Calu3 (cell line): Measurements from ENCODE around the gene ASMTL. TPM values are rescaled to one million over a fixed set of nuclear protein-coding genes. Genes with fewer than 3 reads are reported as not detected.

ENCODE experiments used
- BruUV-seq: library from RNA; stranded (reverse); fragments of 400-500 nt; replicated peaks from 2 replicates; lab custom pipeline; 2021; lab: Mats Ljungman, UMichigan
- CTCF ChIA-PET: fragments of 300-600 bp; sonication (Branson Sonifier 250); formaldehyde crosslinking; loops from one replicate; lab custom pipeline; 2022; ENCODE audit warnings: antibody characterized with exemption; lab: Charles Lee
- DNase-seq: peaks from one replicate; pipeline ENCODE4 v3.0.0; 2022
- H3K27ac Mint-ChIP-seq: one replicate; pipeline ENCODE4 v1.8.0; 2022; ENCODE audit warnings: mixed read lengths; ENCODE audit not compliant: unreplicated experiment
- H3K27me3 Mint-ChIP-seq: one replicate; pipeline ENCODE4 v1.8.0; 2022; ENCODE audit warnings: mixed read lengths; ENCODE audit not compliant: unreplicated experiment
- H3K36me3 Mint-ChIP-seq: one replicate; pipeline ENCODE4 v1.8.0; 2022; ENCODE audit warnings: mild to moderate bottlenecking, moderate library complexity, mixed read lengths; ENCODE audit not compliant: insufficient read depth, unreplicated experiment
- H3K4me1 Mint-ChIP-seq: one replicate; pipeline ENCODE4 v1.8.0; 2022; ENCODE audit warnings: mild to moderate bottlenecking, low read depth, mixed read lengths; ENCODE audit not compliant: unreplicated experiment
- H3K4me3 Mint-ChIP-seq: one replicate; pipeline ENCODE4 v1.8.0; 2022; ENCODE audit warnings: mild to moderate bottlenecking, low read depth, moderate library complexity, mixed read lengths; ENCODE audit not compliant: unreplicated experiment
- H3K9me3 Mint-ChIP-seq: one replicate; pipeline ENCODE4 v1.8.0; 2022; ENCODE audit warnings: low read depth, mixed read lengths; ENCODE audit not compliant: unreplicated experiment
- intact Hi-C: fragments of 100-400 bp; cut with micrococcal nuclease; formaldehyde crosslinking; loops from one replicate; pipeline ENCODE4 v1.10.0; 2022; ENCODE audit not compliant: unreplicated experiment
- total RNA-seq: library from RNA; stranded (reverse); gene quantifications from 2 replicates; pipeline ENCODE4 v1.2.3, GENCODE V29; 2022
- TF ChIP-seq, protein P1 (sequence below): fragments of 200-600 bp; IDR thresholded peaks from one replicate; pipeline ENCODE4 v1.8.0; 2022; ENCODE audit warnings: antibody characterized with exemption; ENCODE audit not compliant: unreplicated experiment

The ASMTL gene
- total RNA-seq, 1 experiment from 2014 or later = 14.4 TPM

DNA sequence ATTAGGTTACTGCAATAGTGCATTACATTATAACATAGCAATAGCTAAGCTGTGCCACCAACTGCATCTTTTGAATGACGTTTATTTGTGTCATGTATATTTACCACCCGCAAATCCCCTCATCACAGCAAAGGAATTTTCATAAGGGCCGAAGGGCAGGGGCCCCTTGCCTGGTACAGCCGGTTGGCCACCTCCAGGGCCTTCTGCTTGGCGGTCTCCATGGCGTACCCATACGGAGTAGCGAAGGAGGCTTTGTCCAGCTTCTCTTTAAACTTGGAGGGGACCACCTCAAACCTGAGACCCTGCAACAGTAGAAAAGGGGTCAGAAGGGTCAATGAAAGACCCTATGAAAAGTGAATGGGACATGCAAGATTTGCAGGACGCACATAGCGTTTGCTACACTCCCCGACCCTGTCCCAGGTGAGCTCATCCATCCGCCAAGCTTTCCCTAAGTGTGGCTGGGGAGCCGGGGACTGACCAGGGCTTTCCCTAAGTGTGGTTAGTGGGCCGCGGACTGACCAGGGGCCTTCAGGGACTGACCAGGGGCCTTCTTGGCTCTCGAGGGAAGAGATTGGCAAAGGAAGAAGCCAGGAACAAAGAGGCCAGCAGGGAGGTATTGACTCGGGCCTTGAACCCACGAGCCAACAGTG, 10.6 kb downstream of the ASMTL start:
- BruUV-seq = no TSS peak
- intact Hi-C loops = no loop called here
- Mint-ChIP-seq H3K4me3 (no peak overlapping the region), H3K9me3 (peaks cover 5% of the 10 kb centered on the region), H3K4me1 (no peaks in the 10 kb centered on the region), H3K27ac (no peak overlapping the region), H3K36me3 (peaks cover 16% of the 10 kb centered on the region), H3K27me3 (no peaks in the 10 kb centered on the region)
- no peak for DNase-seq
- CTCF ChIA-PET = no interaction called here
- TF ChIP-seq, protein P1, sequence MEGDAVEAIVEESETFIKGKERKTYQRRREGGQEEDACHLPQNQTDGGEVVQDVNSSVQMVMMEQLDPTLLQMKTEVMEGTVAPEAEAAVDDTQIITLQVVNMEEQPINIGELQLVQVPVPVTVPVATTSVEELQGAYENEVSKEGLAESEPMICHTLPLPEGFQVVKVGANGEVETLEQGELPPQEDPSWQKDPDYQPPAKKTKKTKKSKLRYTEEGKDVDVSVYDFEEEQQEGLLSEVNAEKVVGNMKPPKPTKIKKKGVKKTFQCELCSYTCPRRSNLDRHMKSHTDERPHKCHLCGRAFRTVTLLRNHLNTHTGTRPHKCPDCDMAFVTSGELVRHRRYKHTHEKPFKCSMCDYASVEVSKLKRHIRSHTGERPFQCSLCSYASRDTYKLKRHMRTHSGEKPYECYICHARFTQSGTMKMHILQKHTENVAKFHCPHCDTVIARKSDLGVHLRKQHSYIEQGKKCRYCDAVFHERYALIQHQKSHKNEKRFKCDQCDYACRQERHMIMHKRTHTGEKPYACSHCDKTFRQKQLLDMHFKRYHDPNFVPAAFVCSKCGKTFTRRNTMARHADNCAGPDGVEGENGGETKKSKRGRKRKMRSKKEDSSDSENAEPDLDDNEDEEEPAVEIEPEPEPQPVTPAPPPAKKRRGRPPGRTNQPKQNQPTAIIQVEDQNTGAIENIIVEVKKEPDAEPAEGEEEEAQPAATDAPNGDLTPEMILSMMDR = no peak

DNA sequence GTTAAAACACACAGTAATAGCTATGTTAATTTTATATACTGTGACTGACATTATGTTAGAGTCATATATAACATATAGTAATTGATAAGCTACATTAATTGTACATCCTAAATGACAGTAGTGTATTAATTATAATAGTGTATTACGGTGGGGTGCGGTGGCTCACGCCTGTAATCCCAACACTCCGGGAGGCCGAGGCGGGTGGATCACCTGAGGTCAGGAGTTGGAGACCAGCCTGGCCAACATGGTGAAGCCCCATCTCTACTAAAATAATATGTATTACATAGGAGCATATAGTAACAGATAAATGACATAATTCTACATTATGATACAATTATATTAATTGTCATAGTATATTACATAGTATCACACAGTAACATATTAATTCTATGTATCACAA, 12.2 kb downstream of the ASMTL start:
- CTCF ChIA-PET = no interaction called here
- H3K27me3 Mint-ChIP-seq = no peaks in the 10 kb centered on the region
- intact Hi-C loops = no loop called here
- no TSS peak for BruUV-seq
- no peak for DNase-seq
- TF ChIP-seq, protein P1 = no peak
- no peaks in the 10 kb centered on the region for H3K4me1 Mint-ChIP-seq
- peaks cover 5% of the 10 kb centered on the region for H3K9me3 Mint-ChIP-seq
- H3K27ac Mint-ChIP-seq = no peak overlapping the region
- peaks cover 16% of the 10 kb centered on the region for H3K36me3 Mint-ChIP-seq
- H3K4me3 Mint-ChIP-seq = no peak overlapping the region

- intact Hi-C loops = no loop called here
- Mint-ChIP-seq H3K4me3 (no peak overlapping the region), H3K9me3 (no peaks in the 10 kb centered on the region), H3K27ac (no peak overlapping the region), H3K27me3 (no peaks in the 10 kb centered on the region), H3K36me3 (peaks cover 13% of the 10 kb centered on the region), H3K4me1 (no peaks in the 10 kb centered on the region)
- no peak for DNase-seq
- TF ChIP-seq, protein P1 = no peak
- CTCF ChIA-PET = no interaction called here
- no TSS peak for BruUV-seq
These were observed 17.3 kb downstream of the ASMTL start for GRCh38 chrX:1435241-1435895.

GRCh38 chrX:1434871-1435240, 17.9 kb downstream of the ASMTL start:
- Mint-ChIP-seq H3K4me3 (no peak overlapping the region), H3K36me3 (peaks cover 13% of the 10 kb centered on the region), H3K9me3 (no peaks in the 10 kb centered on the region), H3K27ac (no peak overlapping the region), H3K27me3 (no peaks in the 10 kb centered on the region), H3K4me1 (no peaks in the 10 kb centered on the region)
- no peak for DNase-seq
- BruUV-seq = no TSS peak
- TF ChIP-seq, protein P1 = no peak
- intact Hi-C loops = no loop called here
- CTCF ChIA-PET = no interaction called here
